HCT116 (cell line): Measurements from ENCODE around the gene FRRS1L.

Experiments
- RAD21 ChIP-seq: IDR thresholded peaks from 2 replicates; pipeline ENCODE4 v1.6.1; 2012; ENCODE audit warnings: low read depth, mild to moderate bottlenecking
- TF ChIP-seq, protein P1 (sequence below): IDR thresholded peaks from 2 replicates; pipeline ENCODE4 v1.6.1; 2011; ENCODE audit warnings: mild to moderate bottlenecking, low read length, moderate library complexity; ENCODE audit not compliant: insufficient replicate concordance; ENCODE audit errors: extremely low read depth

GRCh38 chr9:109086221-109086620, 80.8 kb downstream of the FRRS1L start:
- TF ChIP-seq RAD21: no peak
- TF ChIP-seq, protein P1, sequence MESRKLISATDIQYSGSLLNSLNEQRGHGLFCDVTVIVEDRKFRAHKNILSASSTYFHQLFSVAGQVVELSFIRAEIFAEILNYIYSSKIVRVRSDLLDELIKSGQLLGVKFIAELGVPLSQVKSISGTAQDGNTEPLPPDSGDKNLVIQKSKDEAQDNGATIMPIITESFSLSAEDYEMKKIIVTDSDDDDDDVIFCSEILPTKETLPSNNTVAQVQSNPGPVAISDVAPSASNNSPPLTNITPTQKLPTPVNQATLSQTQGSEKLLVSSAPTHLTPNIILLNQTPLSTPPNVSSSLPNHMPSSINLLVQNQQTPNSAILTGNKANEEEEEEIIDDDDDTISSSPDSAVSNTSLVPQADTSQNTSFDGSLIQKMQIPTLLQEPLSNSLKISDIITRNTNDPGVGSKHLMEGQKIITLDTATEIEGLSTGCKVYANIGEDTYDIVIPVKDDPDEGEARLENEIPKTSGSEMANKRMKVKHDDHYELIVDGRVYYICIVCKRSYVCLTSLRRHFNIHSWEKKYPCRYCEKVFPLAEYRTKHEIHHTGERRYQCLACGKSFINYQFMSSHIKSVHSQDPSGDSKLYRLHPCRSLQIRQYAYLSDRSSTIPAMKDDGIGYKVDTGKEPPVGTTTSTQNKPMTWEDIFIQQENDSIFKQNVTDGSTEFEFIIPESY: no peak
